GM23338 (cell line): ENCODE data around the gene IRF3. TPM values are rescaled to one million over a fixed set of nuclear protein-coding genes. Genes with fewer than 3 reads are reported as not detected.
A peak's percentile ranks its signal among the peaks of the same experiment; 100 is the strongest.

Experiments
- ATAC-seq: fragments of 200-7000 bp; cut with Tn5 transposase; 3 replicates; pipeline ENCODE4 v1.9.1; 2020
- DNase-seq: peaks from one replicate; pipeline ENCODE4 v3.0.0-alpha.2; 2015; ENCODE audit warnings: low spot score
- H2AFZ ChIP-seq: fragments of 200-600 bp; sonication (generic); 2 replicates; pipeline ENCODE4 v1.8.0; 2016; ENCODE audit warnings: antibody characterized with exemption, mild to moderate bottlenecking, moderate library complexity
- H3F3A ChIP-seq: fragments of 200-600 bp; sonication (generic); replicated peaks from 2 replicates; pipeline ENCODE4 v1.8.0; 2017; ENCODE audit warnings: antibody characterized with exemption, mixed run types, low read depth
- H3K27ac ChIP-seq: fragments of 200-600 bp; sonication (generic); 2 replicates; pipeline ENCODE4 v1.6.1; 2016; ENCODE audit warnings: low read depth
- H3K27me3 ChIP-seq: fragments of 200-600 bp; sonication (generic); 2 replicates; pipeline ENCODE4 v1.8.0; 2016; ENCODE audit warnings: mild to moderate bottlenecking, mixed run types, moderate library complexity; ENCODE audit not compliant: insufficient read depth
- H3K36me3 ChIP-seq: fragments of 200-600 bp; sonication (generic); 2 replicates; pipeline ENCODE4 v1.8.0; 2016; ENCODE audit warnings: mild to moderate bottlenecking; ENCODE audit not compliant: insufficient read depth
- H3K4me1 ChIP-seq: fragments of 200-600 bp; sonication (generic); 2 replicates; pipeline ENCODE4 v1.8.0; 2016; ENCODE audit warnings: mild to moderate bottlenecking, moderate library complexity; ENCODE audit not compliant: insufficient read depth
- H3K4me2 ChIP-seq: fragments of 200-600 bp; sonication (generic); 2 replicates; pipeline ENCODE4 v1.7.1; 2017; ENCODE audit warnings: mixed run types
- H3K4me3 ChIP-seq: fragments of 200-600 bp; sonication (generic); 2 replicates; pipeline ENCODE4 v1.6.1; 2016; ENCODE audit warnings: mixed run types
- H3K79me2 ChIP-seq: fragments of 200-600 bp; sonication (generic); replicated peaks from 2 replicates; pipeline ENCODE4 v1.8.0; 2017; ENCODE audit warnings: mild to moderate bottlenecking; ENCODE audit not compliant: insufficient read depth
- H3K9me2 ChIP-seq: fragments of 200-600 bp; sonication (generic); 2 replicates; pipeline ENCODE4 v1.8.0; 2017; ENCODE audit not compliant: insufficient read depth
- H4K20me1 ChIP-seq: fragments of 200-600 bp; sonication (generic); replicated peaks from 2 replicates; pipeline ENCODE4 v1.8.0; 2017; ENCODE audit warnings: mild to moderate bottlenecking; ENCODE audit not compliant: insufficient read depth
- H3K27ac Mint-ChIP-seq: 2 replicates; pipeline ENCODE4 v1.8.0; 2020; ENCODE audit warnings: inconsistent platforms, mild to moderate bottlenecking, moderate library complexity, mixed read lengths
- H3K27me3 Mint-ChIP-seq: 3 replicates; pipeline ENCODE4 v1.8.0; 2022; ENCODE audit warnings: low read depth, mild to moderate bottlenecking, moderate library complexity, mixed read lengths, inconsistent platforms; ENCODE audit not compliant: insufficient read depth, poor library complexity
- H3K36me3 Mint-ChIP-seq: 3 replicates; pipeline ENCODE4 v1.8.0; 2021; ENCODE audit warnings: low read depth, mild to moderate bottlenecking, inconsistent platforms, moderate library complexity, mixed read lengths
- H3K4me1 Mint-ChIP-seq: 3 replicates; pipeline ENCODE4 v1.8.0; 2020; ENCODE audit warnings: mild to moderate bottlenecking, inconsistent platforms, mixed read lengths
- H3K4me3 Mint-ChIP-seq: 3 replicates; pipeline ENCODE4 v1.8.0; 2021; ENCODE audit warnings: moderate library complexity, mild to moderate bottlenecking, inconsistent platforms, mixed read lengths
- H3K9me3 Mint-ChIP-seq: 3 replicates; pipeline ENCODE4 v1.8.0; 2020; ENCODE audit warnings: moderate library complexity, mild to moderate bottlenecking, inconsistent platforms, mixed read lengths
- CREB1 ChIP-seq: fragments of 250-450 bp; sonication (Bioruptor Pico); IDR thresholded peaks from 2 replicates; pipeline ENCODE4 v1.5.0; 2020; ENCODE audit warnings: low read depth, mild to moderate bottlenecking, moderate library complexity
- ETS1 ChIP-seq: IDR thresholded peaks from 2 replicates; pipeline ENCODE4 v1.6.1; 2016; ENCODE audit warnings: antibody characterized with exemption
- EZH2 ChIP-seq: fragments of 200-600 bp; sonication (generic); IDR thresholded peaks from one replicate; pipeline ENCODE4 v1.8.0; 2017; ENCODE audit warnings: antibody characterized with exemption, mild to moderate bottlenecking, low read depth; ENCODE audit not compliant: unreplicated experiment
- EZH2phosphoT487 ChIP-seq: fragments of 200-600 bp; sonication (generic); IDR thresholded peaks from one replicate; pipeline ENCODE4 v1.8.1; 2018; ENCODE audit warnings: antibody characterized with exemption; ENCODE audit not compliant: unreplicated experiment
- POLR2AphosphoS5 ChIP-seq: IDR thresholded peaks from 2 replicates; pipeline ENCODE4 v1.6.1; 2016; ENCODE audit warnings: antibody characterized with exemption, low read depth
- REST ChIP-seq: IDR thresholded peaks from one replicate; pipeline ENCODE4 v1.6.1; 2018; ENCODE audit warnings: antibody characterized with exemption; ENCODE audit not compliant: unreplicated experiment
- polyA plus RNA-seq: library from polyadenylated mRNA; unstranded; fragments of >200 nt; fragmentation: Nextera tagmentation; extraction: Ambion mirVana; gene quantifications from 2 replicates; pipeline ENCODE4 v1.2.1, GENCODE V29; 2016
- total RNA-seq: library from RNA; depleted of rRNA; stranded (reverse); fragments of >200 nt; shearing (Covaris generic); gene quantifications from 2 replicates; pipeline ENCODE4 v1.2.3, GENCODE V29; 2014

IRF3 gene
- total and polyA plus RNA-seq, 2 experiments from 2014 or later = 57.4 to 164 TPM

GRCh38 chr19:49641688-49642491, 23.8 kb downstream of the IRF3 start, which contains the start of gene SCAF1 (continued):
- TF ChIP-seq REST (no peak), CREB1 (CRISPR knock-in tag) (peak; percentile 96), ETS1 (peak; percentile 99), POLR2AphosphoS5 (peak; percentile 50; the same call in 1 of the 2 replicates)

GRCh38 chr19:49640113-49640898, 25.4 kb downstream of the IRF3 start, which contains the start of gene RRAS:
TSS of gene RRAS (minus strand) at chr19:49640143. CDS start at chr19:49640098, 45 bp downstream.
- Histone ChIP-seq H3K36me3 (no peaks in the 10 kb centered on the region), H3K79me2 (peaks cover 26% of the 10 kb centered on the region), H3K4me1 (peaks cover 48% of the 10 kb centered on the region), H3F3A (peaks cover 20% of the 10 kb centered on the region), H3K4me3 (peak within 1 kb of the TSS; percentile 70), H3K9me2 (no peaks in the 10 kb centered on the region), H3K27me3 (peaks cover 11% of the 10 kb centered on the region; the same call in 1 of the 2 replicates), H3K4me2 (peak within 1 kb of the TSS; percentile 90), H4K20me1 (peaks cover 13% of the 10 kb centered on the region), H2AFZ (no peak within 1 kb of the TSS), H3K27ac (peak within 1 kb of the TSS; percentile 100)
- DNase-seq = peak; percentile 100
- Mint-ChIP-seq H3K4me1 (peaks cover 66% of the 10 kb centered on the region), H3K9me3 (0 out of 3 replicates have a peak, but pooled peaks cover under 1% of the 10 kb centered on the region), H3K4me3 (peak within 1 kb of the TSS; percentile 97), H3K27ac (peak within 1 kb of the TSS; percentile 100), H3K27me3 (peaks cover 43% of the 10 kb centered on the region), H3K36me3 (peaks cover 4% of the 10 kb centered on the region; the same call in 2 of the 3 replicates)
- peak; percentile 65 for ATAC-seq
- TF ChIP-seq POLR2AphosphoS5 (peak; percentile 59), ETS1 (0 out of 2 replicates have a peak, but pooled peaks have one; percentile 43), EZH2phosphoT487 (no peak), CREB1 (CRISPR knock-in tag) (no peak; the same call in 1 of the 2 replicates), EZH2 (no peak)
